ENCODE data around the gene PCNT. TPM values are rescaled to one million over a fixed set of nuclear protein-coding genes. Genes with fewer than 3 reads are reported as not detected.

Gene PCNT
- polyA plus RNA-seq, 1 donor from 2014 or later: 28.2 TPM

GRCh38 chr21:46388206-46388880 is 64.4 kb downstream of the PCNT start:
- H3K9me3 ChIP-seq (ENCODE audit: low read length): no peaks in the 10 kb centered on the region
- no peak overlapping the region for H2AFZ ChIP-seq (ENCODE audit: low read depth, low read length)
- H3K9ac ChIP-seq (ENCODE audit: low read length): no peak overlapping the region
- no peaks in the 10 kb centered on the region for H3F3A ChIP-seq (ENCODE audit: insufficient read depth, low read length, poor library complexity, severe bottlenecking)
- no peak overlapping the region for H3K4me3 ChIP-seq (ENCODE audit: low read length)
- H3K79me2 ChIP-seq (replicated peaks; ENCODE audit: insufficient read depth, low read length): no peaks in the 10 kb centered on the region
- no peak overlapping the region for H3K27ac ChIP-seq (ENCODE audit: low read length)
- no peaks in the 10 kb centered on the region for H3K9me2 ChIP-seq (ENCODE audit: insufficient read depth, low read length)
- no peaks in the 10 kb centered on the region for H3K27me3 ChIP-seq (ENCODE audit: insufficient read depth, low read depth, low read length)
- H3K4me2 ChIP-seq (ENCODE audit: low read length): no peak overlapping the region
- H3K36me3 ChIP-seq (ENCODE audit: insufficient read depth, low read length): no peaks in the 10 kb centered on the region
- no peaks in the 10 kb centered on the region for H4K20me1 ChIP-seq (ENCODE audit: insufficient read depth)
- TF ChIP-seq MXI1 (conservative IDR thresholded peaks at IDR 0.05; ENCODE audit: poor library complexity, severe bottlenecking): no peak
- no peak for TF ChIP-seq TAF1 (IDR thresholded peaks at IDR 0.05; ENCODE audit: low read depth)
- TF ChIP-seq REST (IDR thresholded peaks at IDR 0.05; ENCODE audit: borderline replicate concordance): no peak
- TF ChIP-seq EP300 (conservative IDR thresholded peaks at IDR 0.05; ENCODE audit: poor library complexity, severe bottlenecking): no peak
- TF ChIP-seq EZH2 (IDR thresholded peaks at IDR 0.05; ENCODE audit: borderline replicate concordance, insufficient read depth, low read length, poor library complexity, severe bottlenecking): no peak
- no peak for TF ChIP-seq RAD21 (conservative IDR thresholded peaks at IDR 0.05)
- TF ChIP-seq POLR2AphosphoS5 (IDR thresholded peaks at IDR 0.05): no peak
- TF ChIP-seq SMC3 (conservative IDR thresholded peaks at IDR 0.05; ENCODE audit: poor library complexity): no peak
- TF ChIP-seq CTCF (IDR thresholded peaks at IDR 0.05; ENCODE audit: poor library complexity, severe bottlenecking): no peak

GRCh38 chr21:46388896-46389295 is 64.9 kb downstream of the PCNT start:
- Histone ChIP-seq H3K4me3 (ENCODE audit: low read length) (no peak overlapping the region), H3K9ac (ENCODE audit: low read length) (no peak overlapping the region), H3K4me2 (ENCODE audit: low read length) (no peak overlapping the region), H2AFZ (ENCODE audit: low read depth, low read length) (no peak overlapping the region), H3K79me2 (replicated peaks; ENCODE audit: insufficient read depth, low read length) (no peaks in the 10 kb centered on the region), H3K36me3 (ENCODE audit: insufficient read depth, low read length) (no peaks in the 10 kb centered on the region), H3K27me3 (ENCODE audit: insufficient read depth, low read depth, low read length) (no peaks in the 10 kb centered on the region), H3K27ac (ENCODE audit: low read length) (no peak overlapping the region), H4K20me1 (ENCODE audit: insufficient read depth) (no peaks in the 10 kb centered on the region), H3K9me3 (ENCODE audit: low read length) (no peaks in the 10 kb centered on the region), H3K9me2 (ENCODE audit: insufficient read depth, low read length) (no peaks in the 10 kb centered on the region), H3F3A (ENCODE audit: insufficient read depth, low read length, poor library complexity, severe bottlenecking) (no peaks in the 10 kb centered on the region)
- TF ChIP-seq REST (IDR thresholded peaks at IDR 0.05; ENCODE audit: borderline replicate concordance) (no peak), SMC3 (conservative IDR thresholded peaks at IDR 0.05; ENCODE audit: poor library complexity) (no peak), TAF1 (IDR thresholded peaks at IDR 0.05; ENCODE audit: low read depth) (no peak), CTCF (IDR thresholded peaks at IDR 0.05; ENCODE audit: poor library complexity, severe bottlenecking) (no peak), MXI1 (conservative IDR thresholded peaks at IDR 0.05; ENCODE audit: poor library complexity, severe bottlenecking) (no peak), EZH2 (IDR thresholded peaks at IDR 0.05; ENCODE audit: borderline replicate concordance, insufficient read depth, low read length, poor library complexity, severe bottlenecking) (no peak), EP300 (conservative IDR thresholded peaks at IDR 0.05; ENCODE audit: poor library complexity, severe bottlenecking) (no peak), POLR2AphosphoS5 (IDR thresholded peaks at IDR 0.05) (no peak), RAD21 (conservative IDR thresholded peaks at IDR 0.05) (no peak)
